Neural cell (in vitro differentiated cells): ENCODE measurements around the gene UBE4B.

Experiments used
- CTCF ChIP-seq: fragments of 450-650 bp; IDR thresholded peaks from 2 replicates; pipeline ENCODE4 v1.5.1; 2014; ENCODE audit warnings: antibody characterized with exemption, mild to moderate bottlenecking, moderate library complexity; ENCODE audit not compliant: poor library complexity, severe bottlenecking
- MXI1 ChIP-seq: fragments of 450-650 bp; conservative IDR thresholded peaks from 2 replicates; pipeline ENCODE4 v1.6.1; 2014; ENCODE audit warnings: antibody characterized with exemption, mild to moderate bottlenecking; ENCODE audit not compliant: poor library complexity, severe bottlenecking

GRCh38 chr1:10207810-10208209, 175.1 kb downstream of the UBE4B start:
- TF ChIP-seq CTCF (no peak), MXI1 (no peak)
